A673 (cell line): ENCODE results near the gene NUDT14. TPM values are rescaled to one million over a fixed set of nuclear protein-coding genes. Genes with fewer than 3 reads are reported as not detected.

Experiments used
- BruUV-seq: library from RNA; stranded (reverse); fragments of 400-500 nt; replicated peaks from 2 replicates; lab custom pipeline; 2021; lab: Mats Ljungman, UMichigan
- CTCF ChIA-PET: fragments of 300-600 bp; sonication (Branson Sonifier 250); formaldehyde crosslinking; loops from one replicate; lab custom pipeline; 2022; ENCODE audit warnings: antibody characterized with exemption; lab: Charles Lee
- POLR2A ChIA-PET: fragments of 300-600 bp; sonication (Branson Sonifier 250); formaldehyde crosslinking; loops from one replicate; lab custom pipeline; 2022; ENCODE audit warnings: antibody characterized with exemption; ENCODE audit not compliant: low non-redundant PET; lab: Charles Lee
- DNase-seq: peaks from one replicate; pipeline ENCODE4 v3.0.0-alpha.2; 2015; ENCODE audit warnings: low spot score
- H3K27ac ChIP-seq: fragments of 200-600 bp; sonication (generic); 2 replicates; pipeline ENCODE4 v1.5.1; 2016; ENCODE audit warnings: mixed run types, low read depth, mild to moderate bottlenecking, mixed read lengths, antibody characterized with exemption, low read length; ENCODE audit not compliant: poor library complexity, severe bottlenecking
- H3K27me3 ChIP-seq: fragments of 200-600 bp; sonication (generic); replicated peaks from 2 replicates; pipeline ENCODE4 v1.6.1; 2017; ENCODE audit warnings: mixed run types, low read depth, mild to moderate bottlenecking, mixed read lengths, antibody characterized with exemption, low read length; ENCODE audit not compliant: insufficient read depth, poor library complexity
- H3K36me3 ChIP-seq: fragments of 200-600 bp; sonication (generic); 2 replicates; pipeline ENCODE4 v1.6.1; 2016; ENCODE audit warnings: mixed run types, mild to moderate bottlenecking, mixed read lengths, antibody characterized with exemption, low read length; ENCODE audit not compliant: insufficient read depth, poor library complexity, severe bottlenecking
- H3K4me1 ChIP-seq: fragments of 200-600 bp; sonication (generic); 2 replicates; pipeline ENCODE4 v1.6.1; 2017; ENCODE audit warnings: mixed run types, mild to moderate bottlenecking, mixed read lengths, antibody characterized with exemption, low read length; ENCODE audit not compliant: insufficient read depth, poor library complexity, severe bottlenecking
- H3K4me3 ChIP-seq: fragments of 200-600 bp; sonication (generic); 2 replicates; pipeline ENCODE4 v1.5.1; 2016; ENCODE audit warnings: low read depth, mixed run types, mild to moderate bottlenecking, mixed read lengths, low read length; ENCODE audit not compliant: poor library complexity, severe bottlenecking
- H3K9me3 ChIP-seq: fragments of 200-600 bp; sonication (generic); 2 replicates; pipeline ENCODE4 v1.6.1; 2016; ENCODE audit warnings: mixed run types, low read depth, mild to moderate bottlenecking, mixed read lengths, antibody characterized with exemption, low read length; ENCODE audit not compliant: poor library complexity, severe bottlenecking
- EZH2 ChIP-seq: fragments of 200-600 bp; sonication (generic); IDR thresholded peaks from 2 replicates; pipeline ENCODE4 v1.6.1; 2017; ENCODE audit warnings: borderline replicate concordance, low read depth, mild to moderate bottlenecking, mixed read lengths, antibody characterized with exemption, low read length; ENCODE audit not compliant: poor library complexity, severe bottlenecking
- intact Hi-C: fragments of 100-400 bp; cut with micrococcal nuclease; formaldehyde crosslinking; loops from one replicate; pipeline ENCODE4 v1.10.0; 2022; ENCODE audit not compliant: unreplicated experiment
- total RNA-seq: library from RNA; stranded (reverse); gene quantifications from 2 replicates; pipeline ENCODE4 v1.2.3, GENCODE V29; 2021
- TF ChIP-seq, protein P1 (sequence below): fragments of 300-800, 200-600 bp; sonication (generic); conservative IDR thresholded peaks from 2 replicates; pipeline ENCODE4 v1.5.1; 2017; ENCODE audit warnings: low read depth, mild to moderate bottlenecking, antibody characterized with exemption, low read length, moderate library complexity, mixed read lengths

The NUDT14 gene
- total RNA-seq, 1 experiment from 2014 or later = 30.8 TPM

DNA sequence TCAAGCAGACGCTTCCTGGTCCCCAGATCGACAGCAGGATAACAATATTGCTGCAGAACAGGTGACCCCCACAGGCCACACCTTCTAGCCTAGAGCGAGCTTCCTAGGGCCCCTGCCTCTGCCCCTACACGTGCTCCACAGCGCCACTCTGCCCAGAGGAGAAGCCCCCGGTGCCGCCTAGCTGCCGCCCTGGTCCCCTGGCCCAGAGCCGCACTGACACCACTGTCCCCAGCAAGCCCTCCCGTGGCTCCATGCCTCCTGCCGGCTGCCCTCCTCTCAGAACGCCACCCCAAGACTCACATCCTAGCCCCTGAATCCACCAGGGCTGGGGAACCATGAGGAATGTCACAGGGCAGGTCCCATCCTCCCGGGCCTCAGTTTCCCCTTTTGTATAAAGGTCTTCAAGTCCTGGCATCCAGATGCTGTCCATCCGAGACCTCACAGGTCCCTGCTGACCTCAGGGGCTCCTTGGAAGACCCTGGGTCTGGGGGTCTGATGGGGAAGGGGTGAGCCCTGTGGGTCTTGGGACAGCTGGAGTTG, 43.6 kb downstream of the NUDT14 start:
- ChIA-PET POLR2A (no interaction called here), CTCF (no interaction called here)
- peaks cover 7% of the 10 kb centered on the region for H3K9me3 ChIP-seq
- DNase-seq = no peak
- H3K4me1 ChIP-seq = no peaks in the 10 kb centered on the region
- no peak for TF ChIP-seq EZH2
- TF ChIP-seq, protein P1, sequence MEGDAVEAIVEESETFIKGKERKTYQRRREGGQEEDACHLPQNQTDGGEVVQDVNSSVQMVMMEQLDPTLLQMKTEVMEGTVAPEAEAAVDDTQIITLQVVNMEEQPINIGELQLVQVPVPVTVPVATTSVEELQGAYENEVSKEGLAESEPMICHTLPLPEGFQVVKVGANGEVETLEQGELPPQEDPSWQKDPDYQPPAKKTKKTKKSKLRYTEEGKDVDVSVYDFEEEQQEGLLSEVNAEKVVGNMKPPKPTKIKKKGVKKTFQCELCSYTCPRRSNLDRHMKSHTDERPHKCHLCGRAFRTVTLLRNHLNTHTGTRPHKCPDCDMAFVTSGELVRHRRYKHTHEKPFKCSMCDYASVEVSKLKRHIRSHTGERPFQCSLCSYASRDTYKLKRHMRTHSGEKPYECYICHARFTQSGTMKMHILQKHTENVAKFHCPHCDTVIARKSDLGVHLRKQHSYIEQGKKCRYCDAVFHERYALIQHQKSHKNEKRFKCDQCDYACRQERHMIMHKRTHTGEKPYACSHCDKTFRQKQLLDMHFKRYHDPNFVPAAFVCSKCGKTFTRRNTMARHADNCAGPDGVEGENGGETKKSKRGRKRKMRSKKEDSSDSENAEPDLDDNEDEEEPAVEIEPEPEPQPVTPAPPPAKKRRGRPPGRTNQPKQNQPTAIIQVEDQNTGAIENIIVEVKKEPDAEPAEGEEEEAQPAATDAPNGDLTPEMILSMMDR = no peak
- no TSS peak for BruUV-seq
- intact Hi-C loops = no loop called here
- no peak overlapping the region for H3K27ac ChIP-seq
- H3K36me3 ChIP-seq = peaks cover 6% of the 10 kb centered on the region
- no peaks in the 10 kb centered on the region for H3K27me3 ChIP-seq
- no peak overlapping the region for H3K4me3 ChIP-seq

DNA sequence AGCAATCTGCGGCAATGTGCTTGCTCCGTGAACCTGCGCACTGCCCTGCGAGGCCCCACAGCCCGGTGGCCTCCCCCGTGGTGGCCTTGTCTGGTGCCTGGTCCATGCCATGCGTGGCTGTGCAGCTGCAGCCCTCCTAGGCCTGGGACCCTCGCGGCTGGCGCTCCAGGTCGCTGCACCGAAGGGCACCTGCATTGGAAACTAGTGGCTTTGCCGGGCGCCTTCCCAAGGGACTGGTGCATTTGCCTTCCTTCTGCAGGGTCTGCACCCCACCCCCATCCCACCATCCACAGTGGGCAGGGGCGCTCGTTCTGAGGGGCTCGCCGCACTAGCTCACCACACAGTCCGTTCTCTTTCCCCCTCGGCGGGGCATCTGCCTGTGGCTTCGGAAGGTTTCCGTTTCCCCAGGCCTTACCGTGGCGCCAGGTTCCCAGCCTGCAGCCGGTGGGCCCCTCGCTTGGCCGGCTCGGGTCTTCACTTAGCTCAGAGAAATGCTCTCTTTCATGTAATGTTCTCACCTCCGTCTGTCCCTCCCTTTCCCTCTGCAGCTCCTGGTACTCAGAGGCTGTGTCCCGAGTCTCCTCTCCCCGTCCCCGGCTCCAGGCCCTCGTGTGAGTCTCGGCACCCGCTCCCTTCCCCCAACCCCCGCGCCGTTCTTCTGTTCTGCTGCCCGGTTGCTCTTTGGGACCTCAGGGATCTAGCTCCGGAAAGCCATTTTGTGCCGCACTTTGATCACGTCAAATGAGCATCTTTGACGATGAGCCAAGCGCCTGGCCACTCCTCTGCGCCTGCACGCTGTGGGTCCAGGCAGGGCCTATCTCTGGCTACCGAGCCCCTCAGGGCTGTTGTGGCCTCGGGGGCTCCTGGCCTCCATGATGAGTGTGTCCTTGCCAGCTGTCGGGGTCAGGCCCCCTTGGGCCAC, 44.5 kb downstream of the NUDT14 start:
- DNase-seq = no peak
- Histone ChIP-seq H3K27me3 (no peaks in the 10 kb centered on the region), H3K36me3 (peaks cover 6% of the 10 kb centered on the region), H3K27ac (no peak overlapping the region), H3K4me1 (no peaks in the 10 kb centered on the region), H3K4me3 (no peak overlapping the region), H3K9me3 (peaks cover 11% of the 10 kb centered on the region)
- POLR2A ChIA-PET = no interaction called here
- no peak for TF ChIP-seq EZH2
- TF ChIP-seq, protein P1 = no peak
- CTCF ChIA-PET = no interaction called here
- BruUV-seq = no TSS peak
- intact Hi-C loops = no loop called here

DNA sequence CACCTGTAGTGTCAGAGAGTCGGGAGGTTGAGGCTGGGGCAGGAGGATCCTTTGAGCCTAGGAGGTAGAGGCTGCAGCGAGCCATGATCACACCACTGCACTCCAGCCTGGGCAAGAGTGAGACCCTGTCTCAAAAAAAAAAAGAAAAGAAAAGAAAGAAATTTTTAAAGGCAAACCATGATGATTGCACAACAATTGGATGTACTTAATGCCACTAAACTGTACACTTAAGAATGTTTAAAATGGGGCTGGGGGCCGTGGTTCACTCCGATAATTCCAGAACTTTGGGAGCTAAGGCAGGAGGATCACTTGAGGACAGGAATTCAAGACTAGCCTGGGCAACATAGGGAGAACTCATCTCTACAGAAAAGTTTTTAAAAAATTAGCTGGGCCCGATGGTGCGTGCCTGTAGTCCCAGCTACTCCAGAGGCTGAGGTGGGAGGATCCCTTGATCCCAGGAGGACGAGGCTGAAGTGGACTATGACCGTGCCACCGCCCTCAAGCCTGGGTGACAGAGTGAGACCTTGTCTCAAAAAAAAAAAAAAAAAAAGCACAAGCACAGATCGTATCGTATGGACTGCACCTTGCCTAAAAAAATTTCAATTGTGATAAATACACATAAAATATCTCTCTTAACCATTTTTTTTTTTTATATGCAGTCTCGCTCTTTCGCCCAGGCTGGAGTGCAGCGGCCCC, 45.3 kb downstream of the NUDT14 start:
- CTCF ChIA-PET = no interaction called here

More for the DNA sequence above, 45.3 kb downstream of the NUDT14 start:
- POLR2A ChIA-PET = no interaction called here
- Histone ChIP-seq H3K9me3 (peaks cover 19% of the 10 kb centered on the region), H3K4me1 (no peaks in the 10 kb centered on the region), H3K36me3 (peaks cover 6% of the 10 kb centered on the region), H3K27me3 (no peaks in the 10 kb centered on the region), H3K4me3 (no peak overlapping the region), H3K27ac (no peak overlapping the region)
- TF ChIP-seq, protein P1 = no peak
- no peak for TF ChIP-seq EZH2
- intact Hi-C loops = no loop called here
- no TSS peak for BruUV-seq
- DNase-seq = no peak
